IMR-90 (cell line): ENCODE measurements around the gene MLLT3. TPM values are rescaled to one million over a fixed set of nuclear protein-coding genes. Genes with fewer than 3 reads are reported as not detected.

ENCODE experiments used
- ATAC-seq: fragments of 200-7000 bp; cut with Tn5 transposase; 2 replicates; pipeline ENCODE4 v1.9.1; 2020; ENCODE audit warnings: low read depth, mild to moderate bottlenecking, moderate library complexity
- BruUV-seq: library from RNA; stranded (reverse); fragments of 400-500 nt; replicated peaks from 2 replicates; lab custom pipeline; 2021; lab: Mats Ljungman, UMichigan
- CTCF ChIA-PET: fragments of 300-600 bp; formaldehyde crosslinking; extraction: SDS; loops from one replicate; lab custom pipeline; 2021; ENCODE audit warnings: antibody characterized with exemption; lab: Yijun Ruan, JAX
- POLR2A ChIA-PET: fragments of 300-600 bp; sonication (Branson Sonifier 250); formaldehyde crosslinking; loops from one replicate; lab custom pipeline; 2022; ENCODE audit warnings: antibody characterized with exemption; ENCODE audit not compliant: unreplicated experiment; lab: Charles Lee
- DNase-seq: peaks from one replicate; pipeline ENCODE4 v3.0.0; 2013
- H2AFZ ChIP-seq: replicated peaks from 2 replicates; pipeline ENCODE3; 2013; ENCODE audit warnings: low read length, mild to moderate bottlenecking; ENCODE audit not compliant: poor library complexity
- H2AK5ac ChIP-seq: 2 replicates; pipeline ENCODE4 v1.6.1; 2013; ENCODE audit warnings: low read depth, low read length, inconsistent platforms
- H2AK9ac ChIP-seq: replicated peaks from 2 replicates; pipeline ENCODE3; 2013; ENCODE audit warnings: mild to moderate bottlenecking, low read depth, low read length, moderate library complexity; ENCODE audit not compliant: poor library complexity
- H2BK120ac ChIP-seq: 2 replicates; pipeline ENCODE4 v1.6.1; 2013; ENCODE audit warnings: low read depth, low read length, inconsistent platforms
- H2BK15ac ChIP-seq: 3 replicates; pipeline ENCODE4 v1.6.1; 2013; ENCODE audit warnings: low read depth, low read length, inconsistent platforms
- H2BK20ac ChIP-seq: 2 replicates; pipeline ENCODE4 v1.6.1; 2013; ENCODE audit warnings: low read depth, mild to moderate bottlenecking, inconsistent platforms, low read length, moderate library complexity
- H2BK5ac ChIP-seq: 2 replicates; pipeline ENCODE4 v1.6.1; 2013; ENCODE audit warnings: mild to moderate bottlenecking, low read depth, low read length, inconsistent platforms; ENCODE audit not compliant: poor library complexity, severe bottlenecking
- H3K14ac ChIP-seq: replicated peaks from 2 replicates; pipeline ENCODE4 v1.6.1; 2013; ENCODE audit warnings: low read depth, low read length, inconsistent platforms
- H3K18ac ChIP-seq: 2 replicates; pipeline ENCODE4 v1.6.1; 2013; ENCODE audit warnings: low read depth, low read length, control low read depth
- H3K23ac ChIP-seq: 2 replicates; pipeline ENCODE4 v1.6.1; 2013; ENCODE audit warnings: low read depth, low read length, inconsistent platforms
- H3K27ac ChIP-seq: 2 replicates; pipeline ENCODE4 v1.5.1; 2013; ENCODE audit warnings: mild to moderate bottlenecking, control low read depth, low read length; ENCODE audit not compliant: insufficient read depth
- H3K27me3 ChIP-seq: 2 replicates; pipeline ENCODE4 v1.6.1; 2013; ENCODE audit warnings: low read length; ENCODE audit not compliant: control insufficient read depth, insufficient read depth
- H3K36me3 ChIP-seq: 2 replicates; pipeline ENCODE4 v1.6.1; 2013; ENCODE audit warnings: low read length, mixed read lengths; ENCODE audit not compliant: control insufficient read depth, insufficient read depth
- H3K4ac ChIP-seq: 2 replicates; pipeline ENCODE4 v1.6.1; 2013; ENCODE audit warnings: low read depth, low read length, inconsistent platforms
- H3K4me1 ChIP-seq: 2 replicates; pipeline ENCODE4 v1.6.1; 2013; ENCODE audit warnings: low read length, mixed read lengths; ENCODE audit not compliant: control insufficient read depth, insufficient read depth
- H3K4me2 ChIP-seq: 2 replicates; pipeline ENCODE4 v1.6.1; 2013; ENCODE audit warnings: low read depth, mild to moderate bottlenecking, control low read depth, low read length, moderate library complexity
- H3K4me3 ChIP-seq: 2 replicates; pipeline ENCODE4 v1.5.1; 2013; ENCODE audit warnings: low read depth, mild to moderate bottlenecking, control low read depth, low read length, moderate library complexity; ENCODE audit not compliant: insufficient read depth
- H3K56ac ChIP-seq: 2 replicates; pipeline ENCODE4 v1.6.1; 2013; ENCODE audit warnings: low read length, inconsistent platforms; ENCODE audit not compliant: insufficient read depth; ENCODE audit errors: extremely low read depth
- H3K79me1 ChIP-seq, 2 experiments: 2 replicates each; pipeline ENCODE4 v1.6.1; 2013; ENCODE audit warnings: low read length in 2 of 2, inconsistent platforms in 1 of 2, low read depth in 1 of 2
- H3K9ac ChIP-seq: 2 replicates; pipeline ENCODE4 v1.6.1; 2013; ENCODE audit warnings: low read depth, low read length, control low read depth
- H3K9me1 ChIP-seq: 2 replicates; pipeline ENCODE4 v1.6.1; 2013; ENCODE audit warnings: low read length, inconsistent platforms; ENCODE audit not compliant: insufficient read depth
- H3K9me3 ChIP-seq: 2 replicates; pipeline ENCODE4 v1.6.1; 2013; ENCODE audit warnings: low read length; ENCODE audit not compliant: control insufficient read depth, insufficient read depth
- H4K20me1 ChIP-seq: 2 replicates; pipeline ENCODE4 v1.6.1; 2013; ENCODE audit warnings: low read length, inconsistent platforms; ENCODE audit not compliant: insufficient read depth
- H4K5ac ChIP-seq: 2 replicates; pipeline ENCODE4 v1.6.1; 2013; ENCODE audit warnings: mild to moderate bottlenecking, low read depth, low read length, control low read depth
- H4K8ac ChIP-seq, 2 experiments: 2 replicates each; pipeline ENCODE4 v1.6.1; 2013; ENCODE audit warnings: low read depth in 2 of 2, low read length in 2 of 2, control low read depth in 1 of 2, inconsistent platforms in 1 of 2
- H4K91ac ChIP-seq: 2 replicates; pipeline ENCODE4 v1.6.1; 2013; ENCODE audit warnings: low read depth, low read length, inconsistent platforms; ENCODE audit not compliant: insufficient read depth
- BHLHE40 ChIP-seq: fragments of 150-350 bp; IDR thresholded peaks from 2 replicates; pipeline ENCODE4 v1.6.1; 2016; ENCODE audit warnings: mild to moderate bottlenecking, low read depth, low read length
- CEBPB ChIP-seq: IDR thresholded peaks from 2 replicates; pipeline ENCODE4 v1.6.1; 2012; ENCODE audit warnings: low read depth, low read length, improper control_type of control experiment
- CHD1 ChIP-seq: IDR thresholded peaks from 2 replicates; pipeline ENCODE4 v1.6.1; 2012; ENCODE audit warnings: low read depth, low read length, improper control_type of control experiment
- MXI1 ChIP-seq: IDR thresholded peaks from 2 replicates; pipeline ENCODE4 v1.6.1; 2012; ENCODE audit warnings: low read depth, mild to moderate bottlenecking, low read length, moderate library complexity, borderline replicate concordance
- POLR2A ChIP-seq: IDR thresholded peaks from 2 replicates; pipeline ENCODE4 v1.6.1; 2012; ENCODE audit warnings: mild to moderate bottlenecking, low read depth, low read length
- RCOR1 ChIP-seq: IDR thresholded peaks from 2 replicates; pipeline ENCODE4 v1.6.1; 2012; ENCODE audit warnings: mild to moderate bottlenecking, low read length, improper control_type of control experiment; ENCODE audit not compliant: insufficient replicate concordance
- SMC3 ChIP-seq: fragments of 150-350 bp; IDR thresholded peaks from 2 replicates; pipeline ENCODE4 v1.6.1; 2016; ENCODE audit warnings: low read depth, mild to moderate bottlenecking, antibody characterized with exemption, low read length, moderate library complexity
- WGBS, 2 experiments: methylation state at CpG; one replicate each; pipeline versions ENCODE4 v1.1.5 to v1.1.7; 2013; ENCODE audit warnings: missing lambda C conversion rate in 2 of 2; ENCODE audit not compliant: insufficient read length in 1 of 2; ENCODE audit errors: extremely low coverage in 2 of 2; 5-methylcytosine and 5-hydroxymethylcytosine counted together
- dilution Hi-C: fragments of 300-500 bp; cut with HindIII; formaldehyde crosslinking; loops from one replicate; pipeline ENCODE4 v1.14.3; 2018; ENCODE audit warnings: low sequenced_read_pairs; ENCODE audit not compliant: unreplicated experiment
- in situ Hi-C: fragments of 300-500 bp; cut with MboI; formaldehyde crosslinking; loops from 3 replicates; pipeline ENCODE4 v1.14.3; 2019; ENCODE audit warnings: low sequenced_read_pairs, inconsistent platforms, mixed read lengths
- intact Hi-C: fragments of 100-400 bp; cut with micrococcal nuclease; formaldehyde crosslinking; loops from 2 replicates; pipeline ENCODE4 v1.10.0; 2022
- polyA plus RNA-seq, 3 experiments: library from polyadenylated mRNA; depleted of rRNA; stranded (reverse); fragments of >200 nt; gene quantifications; 2 replicates each; pipeline ENCODE4 v1.2.3, GENCODE V29; 2012; ENCODE audit warnings: low replicate concordance in 1 of 3
- total RNA-seq: library from RNA; depleted of rRNA; stranded (reverse); fragments of >200 nt; gene quantifications from 2 replicates; pipeline ENCODE4 v1.2.3, GENCODE V29; 2012
- TF ChIP-seq, protein P1 (sequence below): conservative IDR thresholded peaks from 2 replicates; pipeline ENCODE4 v1.5.1; 2012; ENCODE audit warnings: mild to moderate bottlenecking, low read depth, low read length, improper control_type of control experiment
- TF ChIP-seq, protein P2 (sequence below): fragments of 150-350 bp; IDR thresholded peaks from 2 replicates; pipeline ENCODE4 v1.6.1; 2017; ENCODE audit warnings: mild to moderate bottlenecking, antibody characterized with exemption, low read length, low read depth
- TF ChIP-seq, protein P3 (sequence below): fragments of 150-350 bp; IDR thresholded peaks from 2 replicates; pipeline ENCODE4 v1.6.1; 2016; ENCODE audit warnings: low read depth, mild to moderate bottlenecking, low read length, moderate library complexity, borderline replicate concordance

MLLT3 gene
- total and polyA plus RNA-seq, 2 of the 4 experiments (the other 2 are of a cell fraction): 10.4 to 21.1 TPM

DNA sequence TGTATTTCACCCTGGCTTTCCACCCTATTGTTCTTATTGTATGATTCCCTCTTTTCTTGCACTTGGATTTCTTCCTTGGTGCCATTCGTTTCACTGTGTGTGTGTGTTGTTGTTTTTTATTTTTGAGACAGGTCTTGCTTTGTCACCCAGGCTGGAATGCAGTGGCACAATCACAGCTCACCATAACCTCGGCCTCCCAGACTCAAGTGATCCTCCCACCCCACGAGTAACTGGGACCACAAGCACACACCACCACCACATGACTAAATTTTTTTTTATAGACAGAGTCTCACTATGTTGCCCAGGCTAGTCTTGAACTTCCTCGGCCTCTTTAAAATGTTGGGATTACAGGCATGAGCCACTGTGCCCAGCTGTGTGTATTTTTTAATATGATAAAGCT is 72.0 kb downstream of the MLLT3 start:
- no peaks in the 10 kb centered on the region; the same call in 1 of the 2 replicates for H3K9me1 ChIP-seq
- no peaks in the 10 kb centered on the region for H3K36me3 ChIP-seq
- BruUV-seq: no TSS peak
- ChIA-PET POLR2A (no interaction called here), CTCF (no interaction called here)
- no peak overlapping the region for H3K9ac ChIP-seq
- H3K56ac ChIP-seq: no peak overlapping the region
- no peak for ATAC-seq
- TF ChIP-seq RCOR1: no peak
- TF ChIP-seq, protein P1, sequence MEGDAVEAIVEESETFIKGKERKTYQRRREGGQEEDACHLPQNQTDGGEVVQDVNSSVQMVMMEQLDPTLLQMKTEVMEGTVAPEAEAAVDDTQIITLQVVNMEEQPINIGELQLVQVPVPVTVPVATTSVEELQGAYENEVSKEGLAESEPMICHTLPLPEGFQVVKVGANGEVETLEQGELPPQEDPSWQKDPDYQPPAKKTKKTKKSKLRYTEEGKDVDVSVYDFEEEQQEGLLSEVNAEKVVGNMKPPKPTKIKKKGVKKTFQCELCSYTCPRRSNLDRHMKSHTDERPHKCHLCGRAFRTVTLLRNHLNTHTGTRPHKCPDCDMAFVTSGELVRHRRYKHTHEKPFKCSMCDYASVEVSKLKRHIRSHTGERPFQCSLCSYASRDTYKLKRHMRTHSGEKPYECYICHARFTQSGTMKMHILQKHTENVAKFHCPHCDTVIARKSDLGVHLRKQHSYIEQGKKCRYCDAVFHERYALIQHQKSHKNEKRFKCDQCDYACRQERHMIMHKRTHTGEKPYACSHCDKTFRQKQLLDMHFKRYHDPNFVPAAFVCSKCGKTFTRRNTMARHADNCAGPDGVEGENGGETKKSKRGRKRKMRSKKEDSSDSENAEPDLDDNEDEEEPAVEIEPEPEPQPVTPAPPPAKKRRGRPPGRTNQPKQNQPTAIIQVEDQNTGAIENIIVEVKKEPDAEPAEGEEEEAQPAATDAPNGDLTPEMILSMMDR: no peak
- TF ChIP-seq POLR2A: no peak
- no peak for TF ChIP-seq CHD1
- TF ChIP-seq MXI1: no peak
- TF ChIP-seq, protein P2, sequence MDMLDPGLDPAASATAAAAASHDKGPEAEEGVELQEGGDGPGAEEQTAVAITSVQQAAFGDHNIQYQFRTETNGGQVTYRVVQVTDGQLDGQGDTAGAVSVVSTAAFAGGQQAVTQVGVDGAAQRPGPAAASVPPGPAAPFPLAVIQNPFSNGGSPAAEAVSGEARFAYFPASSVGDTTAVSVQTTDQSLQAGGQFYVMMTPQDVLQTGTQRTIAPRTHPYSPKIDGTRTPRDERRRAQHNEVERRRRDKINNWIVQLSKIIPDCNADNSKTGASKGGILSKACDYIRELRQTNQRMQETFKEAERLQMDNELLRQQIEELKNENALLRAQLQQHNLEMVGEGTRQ: no peak
- TF ChIP-seq SMC3: no peak
- TF ChIP-seq, protein P3, sequence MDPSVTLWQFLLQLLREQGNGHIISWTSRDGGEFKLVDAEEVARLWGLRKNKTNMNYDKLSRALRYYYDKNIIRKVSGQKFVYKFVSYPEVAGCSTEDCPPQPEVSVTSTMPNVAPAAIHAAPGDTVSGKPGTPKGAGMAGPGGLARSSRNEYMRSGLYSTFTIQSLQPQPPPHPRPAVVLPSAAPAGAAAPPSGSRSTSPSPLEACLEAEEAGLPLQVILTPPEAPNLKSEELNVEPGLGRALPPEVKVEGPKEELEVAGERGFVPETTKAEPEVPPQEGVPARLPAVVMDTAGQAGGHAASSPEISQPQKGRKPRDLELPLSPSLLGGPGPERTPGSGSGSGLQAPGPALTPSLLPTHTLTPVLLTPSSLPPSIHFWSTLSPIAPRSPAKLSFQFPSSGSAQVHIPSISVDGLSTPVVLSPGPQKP: no peak
- TF ChIP-seq BHLHE40: no peak
- TF ChIP-seq CEBPB: no peak
- in situ Hi-C loops (no loop called here), intact Hi-C loops (loop anchor here (5.0 to 10.0 kb wide), 2 partner anchors 392 to 626 kb away; no protein-coding TSS in a partner anchor), dilution Hi-C loops (no loop called here)
- no peaks in the 10 kb centered on the region; the same call in 1 of the 2 replicates for H4K20me1 ChIP-seq
- no peaks in the 10 kb centered on the region for H3K27me3 ChIP-seq
- H2AFZ ChIP-seq: no peak overlapping the region
- no peak overlapping the region for H2BK20ac ChIP-seq
- H2BK120ac ChIP-seq: no peak overlapping the region
- H3K23ac ChIP-seq: no peak overlapping the region
- no peak overlapping the region for H2BK15ac ChIP-seq
- no peak overlapping the region for H3K4me2 ChIP-seq
- DNase-seq: no peak
- no peak overlapping the region for H2AK5ac ChIP-seq
- peak overlapping the region in 1 of 2 experiments; percentile 40; a peak in 1 of 4 replicates for H4K8ac ChIP-seq
- no peaks in the 10 kb centered on the region for H3K9me3 ChIP-seq
- H3K4me3 ChIP-seq: no peak overlapping the region
- no peak overlapping the region for H3K18ac ChIP-seq
- no CpG with 5 or more reads among the region's 4 CpGs for WGBS, 2 experiments
- H2AK9ac ChIP-seq: no peak overlapping the region
- H4K5ac ChIP-seq: no peak overlapping the region
- no peak overlapping the region for H3K27ac ChIP-seq
- H3K14ac ChIP-seq: no peak overlapping the region
- no peak overlapping the region for H4K91ac ChIP-seq
- H3K4me1 ChIP-seq: peaks cover 5% of the 10 kb centered on the region; the same call in 1 of the 2 replicates
- H3K4ac ChIP-seq: no peak overlapping the region
- peaks cover 42 to 59% of the 10 kb centered on the region in 2 experiments for H3K79me1 ChIP-seq
- no peak overlapping the region for H2BK5ac ChIP-seq
